Gastroesophageal sphincter (tissue), 3 donors: ENCODE data around the gene CNIH1.

Experiments
- POLR2A ChIP-seq, 2 donors: fragments of 450-650 bp; IDR thresholded peaks; one replicate each; pipeline ENCODE4 v1.6.1; 2017; ENCODE audit warnings: antibody characterized with exemption in 2 of 2, mild to moderate bottlenecking in 2 of 2, moderate library complexity in 1 of 2
- TF ChIP-seq, protein P1 (sequence below), 4 experiments: fragments of 200-600 bp in 2 of 4; fragments of 450-650 bp in 2 of 4; sonication (generic) in 1 of 4; IDR thresholded peaks; one replicate each; pipeline ENCODE4 v1.5.1; 2017 to 2019; ENCODE audit warnings: antibody characterized with exemption in 4 of 4, mild to moderate bottlenecking in 2 of 4, moderate library complexity in 2 of 4

DNA sequence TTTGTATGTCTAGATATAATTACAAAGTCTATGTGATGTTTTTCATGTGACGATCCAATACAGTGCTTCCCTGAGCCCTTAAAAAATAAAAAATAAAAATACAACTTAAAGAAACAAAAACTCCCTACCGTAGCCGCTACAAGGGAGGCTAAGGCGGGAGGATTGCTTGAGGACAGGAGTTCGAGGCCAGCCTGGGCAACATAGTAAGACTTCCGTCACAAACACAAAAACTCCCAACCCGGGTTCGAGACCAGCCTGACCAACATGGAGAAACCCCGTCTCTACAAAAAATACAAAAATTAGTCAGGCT lies 45.0 kb downstream of the CNIH1 start:
- TF ChIP-seq, protein P1, sequence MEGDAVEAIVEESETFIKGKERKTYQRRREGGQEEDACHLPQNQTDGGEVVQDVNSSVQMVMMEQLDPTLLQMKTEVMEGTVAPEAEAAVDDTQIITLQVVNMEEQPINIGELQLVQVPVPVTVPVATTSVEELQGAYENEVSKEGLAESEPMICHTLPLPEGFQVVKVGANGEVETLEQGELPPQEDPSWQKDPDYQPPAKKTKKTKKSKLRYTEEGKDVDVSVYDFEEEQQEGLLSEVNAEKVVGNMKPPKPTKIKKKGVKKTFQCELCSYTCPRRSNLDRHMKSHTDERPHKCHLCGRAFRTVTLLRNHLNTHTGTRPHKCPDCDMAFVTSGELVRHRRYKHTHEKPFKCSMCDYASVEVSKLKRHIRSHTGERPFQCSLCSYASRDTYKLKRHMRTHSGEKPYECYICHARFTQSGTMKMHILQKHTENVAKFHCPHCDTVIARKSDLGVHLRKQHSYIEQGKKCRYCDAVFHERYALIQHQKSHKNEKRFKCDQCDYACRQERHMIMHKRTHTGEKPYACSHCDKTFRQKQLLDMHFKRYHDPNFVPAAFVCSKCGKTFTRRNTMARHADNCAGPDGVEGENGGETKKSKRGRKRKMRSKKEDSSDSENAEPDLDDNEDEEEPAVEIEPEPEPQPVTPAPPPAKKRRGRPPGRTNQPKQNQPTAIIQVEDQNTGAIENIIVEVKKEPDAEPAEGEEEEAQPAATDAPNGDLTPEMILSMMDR (IDR thresholded peaks at IDR 0.05), result no peak
- TF ChIP-seq POLR2A (IDR thresholded peaks at IDR 0.05), result no peak
